GM13977 (cell line): ENCODE data around the gene CMIP.

Experiments used
- DNase-seq: peaks from one replicate; pipeline ENCODE4 v3.0.0; 2012; ENCODE audit warnings: low spot score
- CTCF ChIP-seq: IDR thresholded peaks from 2 replicates; pipeline ENCODE4 v1.5.1; 2012; ENCODE audit warnings: mild to moderate bottlenecking, control low read depth; ENCODE audit not compliant: insufficient read depth; ENCODE audit errors: extremely low read depth, missing control alignments
- in situ Hi-C: fragments of 300-500 bp; cut with MboI; formaldehyde crosslinking; loops from one replicate; pipeline ENCODE4 v1.12.0; 2022; ENCODE audit warnings: low sequenced_read_pairs, low pct_unique_long_range_greater_than_20kb, mixed read lengths, inconsistent platforms; ENCODE audit not compliant: unreplicated experiment

Gene CMIP

GRCh38 chr16:81548876-81549546 lies 104.4 kb downstream of the CMIP start:
- no peak for DNase-seq
- no peak for TF ChIP-seq CTCF
- in situ Hi-C loops, result no loop called here

GRCh38 chr16:81549547-81550431 lies 105.2 kb downstream of the CMIP start:
- DNase-seq, result no peak
- in situ Hi-C loops, result no loop called here
- no peak for TF ChIP-seq CTCF

GRCh38 chr16:81550432-81550808 lies 105.8 kb downstream of the CMIP start:
- TF ChIP-seq CTCF, result no peak
- in situ Hi-C loops, result no loop called here
- DNase-seq, result no peak

GRCh38 chr16:81551151-81551808 lies 106.7 kb downstream of the CMIP start:
- no peak for TF ChIP-seq CTCF
- in situ Hi-C loops, result no loop called here

GRCh38 chr16:81551821-81552304 lies 107.3 kb downstream of the CMIP start:
- no peak for DNase-seq
- in situ Hi-C loops, result no loop called here
- TF ChIP-seq CTCF, result no peak

More at GRCh38 chr16:81551151-81551808, 106.7 kb downstream of the CMIP start:
- no peak for DNase-seq

- no peak for DNase-seq
- in situ Hi-C loops, result no loop called here
- TF ChIP-seq CTCF, result no peak
Measured at GRCh38 chr16:81552743-81553079, 108.1 kb downstream of the CMIP start.
